HL-60/S4 treated with phorbol 12-myristate 13-acetate at 8.2 ng/mL for 4 days and 3 days (cell line): ENCODE results near the gene HOXA11.

Experiments used
- in situ Hi-C: fragments of 300-500 bp; cut with MboI; formaldehyde crosslinking; loops from 2 replicates; pipeline ENCODE4 v1.15.0; 2022; ENCODE audit warnings: low sequenced_read_pairs

HOXA11 gene

DNA sequence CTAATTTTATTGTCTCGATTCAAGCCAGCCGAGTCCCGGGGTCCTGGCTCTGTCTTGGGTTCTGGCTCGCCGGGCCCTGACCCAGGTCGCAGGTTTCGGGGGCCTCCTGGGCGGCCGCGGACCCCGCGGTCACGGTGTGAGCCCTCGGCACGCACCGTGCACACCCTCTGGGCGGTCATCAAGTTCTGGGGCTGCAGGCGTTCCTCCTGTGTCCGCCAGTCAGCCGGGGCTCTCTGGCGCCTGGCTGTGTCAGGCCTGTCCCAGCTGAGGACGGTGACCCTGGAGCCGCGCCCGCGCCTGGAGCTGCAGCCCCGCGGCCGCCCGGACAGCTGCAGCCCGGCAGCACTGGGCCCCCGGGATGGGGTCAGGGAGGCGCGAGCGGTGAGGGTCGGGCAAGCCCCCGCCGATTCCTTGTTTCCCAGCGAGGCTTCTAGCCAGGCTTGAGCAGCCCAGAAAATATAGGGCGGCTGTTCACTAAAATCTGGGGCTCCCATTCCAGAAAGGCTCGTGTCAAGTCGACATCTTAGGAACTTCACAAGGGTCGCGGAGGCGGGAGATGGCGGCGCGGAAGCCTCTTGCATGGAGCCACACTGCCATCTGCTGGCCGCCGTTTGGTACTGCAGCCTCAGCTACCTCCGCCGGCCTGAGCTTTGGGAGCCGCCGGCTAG, 24.4 kb downstream of the HOXA11 start:
- in situ Hi-C loops, result no loop called here

DNA sequence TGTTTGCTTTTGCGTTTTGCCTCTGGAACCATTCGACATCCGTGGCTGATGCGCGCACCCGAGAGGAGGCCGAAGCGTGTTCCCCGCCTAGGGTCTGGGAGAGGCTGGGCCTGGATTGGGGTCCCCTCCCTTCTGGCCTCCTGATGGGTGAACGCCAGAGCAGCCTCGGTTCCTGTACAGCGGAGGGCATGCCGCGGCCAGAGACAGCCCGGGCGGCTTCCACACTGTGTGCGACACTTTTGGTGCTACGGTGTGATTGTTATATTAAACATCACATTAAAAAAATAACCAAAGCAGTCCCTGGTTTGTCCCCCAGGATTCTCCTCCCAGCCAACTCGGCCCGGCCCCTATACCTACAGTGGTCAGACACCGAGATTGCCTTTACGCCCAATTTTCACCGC, 24.9 kb downstream of the HOXA11 start:
- in situ Hi-C loops, result no loop called here

DNA sequence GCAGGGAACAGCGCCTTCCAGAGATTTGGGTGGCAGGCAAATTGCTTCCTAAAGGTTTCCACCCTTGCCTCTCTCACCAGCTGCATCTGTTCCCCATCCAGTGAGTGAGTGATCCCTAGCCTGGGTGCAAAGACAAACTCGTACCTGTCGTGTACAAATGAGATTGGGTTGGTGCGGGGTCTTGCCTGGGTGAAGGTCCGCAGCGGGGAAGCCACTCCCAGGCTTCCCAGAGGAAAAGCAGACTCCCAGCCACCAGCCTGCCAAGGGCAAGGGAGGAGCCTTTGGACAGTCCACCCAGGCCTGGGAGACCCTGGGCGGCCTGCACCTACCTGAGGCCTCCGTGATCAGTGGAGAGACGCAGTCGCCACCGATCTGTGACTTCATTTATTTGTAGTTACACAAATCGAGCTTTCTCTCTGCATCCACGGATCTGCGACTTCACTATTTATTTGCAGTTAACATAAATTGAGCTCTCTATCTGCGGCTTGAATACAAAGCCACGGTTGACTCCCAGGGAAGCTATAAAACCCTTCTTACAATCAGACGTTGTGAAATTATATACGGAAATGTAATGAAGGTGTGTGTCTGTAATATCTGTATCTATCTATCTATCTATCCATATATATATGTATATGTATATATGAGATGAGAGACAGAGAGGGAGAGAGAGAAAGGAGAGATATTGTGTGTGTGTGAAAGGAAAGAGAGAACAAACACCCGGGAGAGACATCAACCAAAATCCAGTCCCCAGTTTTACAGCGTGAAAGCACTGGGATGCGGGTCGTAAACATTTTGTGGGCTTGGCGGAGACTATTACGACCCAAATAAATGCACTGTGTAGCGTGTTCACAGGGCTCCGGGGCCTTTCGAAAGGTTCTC, 25.5 kb downstream of the HOXA11 start:
- in situ Hi-C loops, result no loop called here

DNA sequence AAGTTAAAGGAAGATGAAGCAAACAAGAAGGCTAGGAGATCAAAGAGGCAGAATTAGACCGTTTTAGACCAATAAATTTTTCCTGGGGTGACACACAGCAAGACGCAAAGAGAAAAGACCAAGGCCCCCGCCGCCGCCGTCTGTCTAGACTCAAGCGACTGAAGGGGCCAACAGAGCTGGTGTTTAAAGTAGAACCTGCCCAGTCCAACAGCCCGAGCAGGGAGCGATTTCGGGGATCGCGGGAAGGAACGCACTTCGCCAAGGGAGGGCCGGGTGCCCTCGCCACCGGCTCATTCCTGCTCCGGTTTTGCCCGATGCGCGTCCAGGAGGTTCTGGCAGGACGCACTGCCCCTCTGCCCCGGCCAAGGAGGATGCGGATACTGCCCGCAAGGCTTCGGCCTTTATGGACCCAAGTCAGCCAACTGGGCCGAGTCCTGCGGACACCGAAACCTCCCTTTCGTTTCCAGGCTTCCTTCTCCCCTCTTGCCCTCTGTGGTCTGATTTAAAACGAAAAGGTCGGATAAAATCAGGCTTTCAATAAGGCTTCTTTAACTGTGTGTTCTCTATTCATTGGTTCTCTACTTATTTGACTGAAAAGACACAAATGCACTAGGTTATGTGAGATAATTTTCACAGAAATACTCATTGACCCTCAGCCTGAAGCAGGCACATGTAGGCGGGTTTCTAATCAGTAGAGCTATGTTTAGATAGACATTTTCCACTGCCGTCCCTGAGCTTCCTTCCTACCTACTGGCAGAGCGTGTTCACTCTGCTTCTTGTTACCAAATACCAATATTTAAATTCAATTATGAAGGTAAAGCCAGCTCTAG, 26.4 kb downstream of the HOXA11 start:
- in situ Hi-C loops, result no loop called here

DNA sequence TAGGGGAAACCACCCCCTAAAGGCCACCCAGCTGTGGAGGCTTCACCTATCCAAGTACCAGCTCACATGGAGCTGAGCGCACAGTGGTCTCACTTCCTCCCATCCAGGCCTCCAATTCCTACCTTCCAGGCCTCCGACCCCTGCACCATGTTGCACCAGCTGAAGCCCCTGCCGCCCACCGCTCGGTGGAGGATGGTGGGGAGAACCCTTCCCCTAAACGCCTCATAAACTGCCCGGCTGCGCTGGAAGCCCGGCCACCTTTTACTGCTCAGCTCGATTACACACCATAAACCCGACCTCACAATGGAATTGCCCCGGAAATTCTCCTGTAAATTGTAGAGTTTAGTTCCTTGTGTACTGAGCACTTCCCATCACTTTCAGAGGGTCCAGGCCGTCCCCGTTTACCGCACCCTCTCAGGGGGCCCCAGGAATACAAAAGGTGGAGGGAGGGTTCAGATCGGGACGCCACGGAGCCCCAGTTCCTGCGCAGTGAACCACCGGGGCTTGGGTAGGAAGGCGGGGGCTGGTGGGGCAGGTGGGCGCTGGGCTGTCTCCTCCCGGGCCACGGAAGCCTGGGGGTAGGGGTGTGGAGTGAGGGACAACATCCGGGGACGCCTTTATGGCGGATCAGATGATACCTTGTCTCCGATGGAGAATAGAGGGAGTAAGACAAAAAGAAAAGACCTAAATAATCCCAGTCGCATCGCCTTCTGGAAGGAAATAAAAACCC, 27.2 kb downstream of the HOXA11 start:
- in situ Hi-C loops, result no loop called here

DNA sequence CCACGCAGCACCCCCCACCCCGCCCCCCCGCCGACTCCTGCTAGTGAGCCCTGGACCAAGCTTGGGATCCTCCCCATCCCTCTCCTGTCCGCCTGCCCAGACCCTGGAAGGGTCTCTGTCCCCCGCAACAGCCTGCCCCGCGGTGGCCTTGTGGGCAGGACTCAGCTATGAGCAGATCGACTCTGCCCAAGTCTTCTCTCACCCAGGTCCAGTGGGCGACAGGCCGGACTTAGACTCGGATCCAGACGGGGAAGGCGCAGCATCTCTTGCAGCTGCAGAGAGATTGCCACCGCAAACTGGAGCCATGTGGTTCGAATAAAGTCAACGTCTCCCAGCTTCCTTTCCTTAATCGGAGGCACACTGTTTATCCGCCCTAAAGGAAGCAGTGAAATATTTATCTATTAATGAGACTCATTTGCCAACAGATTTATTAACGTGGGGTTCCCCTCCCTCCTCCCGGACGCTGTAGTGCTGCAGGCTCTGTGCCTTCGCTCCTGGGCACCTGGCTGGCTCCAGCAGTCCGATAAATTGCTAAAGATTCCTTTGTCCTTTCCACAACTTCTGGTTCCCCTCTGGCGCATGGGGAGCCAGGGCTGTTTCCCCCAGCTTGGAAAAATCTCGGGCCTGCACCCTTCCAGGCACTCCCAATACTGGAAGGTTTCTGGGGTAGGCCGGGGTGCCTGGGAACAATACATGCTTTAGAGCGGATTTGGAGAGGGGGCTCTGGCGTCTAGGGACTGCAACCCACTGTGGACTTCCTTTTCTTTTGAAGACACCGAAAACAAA, 27.9 kb downstream of the HOXA11 start:
- in situ Hi-C loops, result no loop called here

DNA sequence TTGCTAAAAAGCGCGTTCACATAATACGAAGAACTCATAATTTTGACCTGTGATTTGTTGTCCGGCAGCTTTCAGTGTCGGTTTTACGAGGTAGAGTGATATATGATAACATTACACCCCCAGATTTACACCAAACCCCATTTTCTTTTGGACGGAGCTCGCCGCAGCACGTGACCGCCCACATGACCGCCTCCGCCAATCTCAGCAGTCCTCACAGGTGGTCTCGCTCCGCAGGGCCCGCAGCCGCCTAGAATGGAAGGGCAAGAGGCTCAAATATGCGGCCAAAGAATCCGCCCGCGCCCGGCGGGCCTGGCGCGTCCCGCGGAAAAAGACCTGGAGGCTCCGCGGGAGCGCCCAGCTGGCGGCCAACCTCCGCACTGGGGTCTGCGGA, 28.5 kb downstream of the HOXA11 start, which contains the start of gene HOXA7:
HOXA7 (minus strand) TSS at position 168 of the 391 bp plus-strand sequence; CDS start at position 38, 130 bp downstream.
- in situ Hi-C loops, result no loop called here

GRCh38 chr7:27155816-27156507, 29.1 kb downstream of the HOXA11 start:
- in situ Hi-C loops, result no loop called here

DNA sequence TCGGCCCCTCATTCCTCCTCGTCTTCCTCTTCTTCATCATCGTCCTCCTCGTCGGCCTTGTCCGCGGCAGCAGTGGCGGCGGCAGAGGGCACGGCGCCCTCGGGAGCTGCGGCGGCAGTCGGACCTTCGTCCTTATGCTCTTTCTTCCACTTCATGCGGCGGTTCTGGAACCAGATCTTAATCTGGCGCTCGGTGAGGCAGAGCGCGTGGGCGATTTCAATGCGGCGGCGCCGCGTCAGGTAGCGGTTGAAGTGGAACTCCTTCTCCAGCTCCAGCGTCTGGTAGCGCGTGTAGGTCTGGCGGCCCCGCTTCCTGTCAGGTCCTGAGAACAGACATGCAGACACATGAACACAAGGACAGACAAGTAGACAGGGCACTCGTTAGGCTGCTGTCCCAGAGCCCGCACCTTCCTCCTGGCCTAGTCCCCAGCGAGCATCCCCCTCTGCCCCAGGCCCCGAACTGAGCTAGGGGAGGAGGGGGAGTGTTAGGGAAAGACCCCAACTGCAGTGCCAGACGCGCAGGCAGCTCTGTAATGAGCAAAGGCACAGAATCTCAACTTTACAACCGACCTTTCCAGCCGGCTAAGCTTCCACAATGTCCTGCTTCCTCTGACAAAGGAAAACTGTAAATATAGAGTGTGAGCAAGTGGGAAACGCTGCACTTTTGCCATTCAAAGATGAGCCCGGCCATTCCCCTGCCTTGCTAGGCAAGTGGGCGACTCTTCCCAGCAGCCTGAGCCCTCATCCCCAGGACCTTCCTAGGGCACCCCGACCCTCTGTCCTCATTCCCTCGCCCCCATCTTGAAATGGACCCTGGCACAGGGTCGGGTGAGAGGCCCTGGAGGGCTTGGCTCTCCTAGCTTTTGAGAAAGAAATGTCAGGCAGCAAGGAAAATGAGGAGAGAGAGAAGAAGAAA, 29.9 kb downstream of the HOXA11 start:
- in situ Hi-C loops, result no loop called here

- in situ Hi-C loops, result no loop called here
These were observed 30.7 kb downstream of the HOXA11 start for GRCh38 chr7:27154369-27154768.

DNA sequence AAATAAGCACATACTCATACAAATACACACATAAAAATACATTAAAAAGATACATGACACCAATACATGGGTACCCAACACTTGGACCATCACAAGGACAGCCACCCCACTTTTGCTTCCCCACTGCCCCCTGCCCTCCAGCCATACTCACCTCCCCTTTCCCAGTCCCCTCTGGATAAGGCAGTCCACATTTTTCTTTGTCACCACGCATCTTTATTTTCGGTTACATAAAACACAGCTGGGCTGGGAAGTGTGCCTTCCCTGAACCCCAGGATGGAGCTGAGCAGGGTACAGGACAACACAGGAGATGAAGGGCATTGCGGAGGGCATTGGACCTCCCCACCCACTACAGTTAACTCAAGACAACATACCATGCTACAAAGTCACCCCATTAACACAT, 31.5 kb downstream of the HOXA11 start:
- in situ Hi-C loops, result no loop called here

GRCh38 chr7:27152816-27153442, 32.1 kb downstream of the HOXA11 start:
- in situ Hi-C loops, result no loop called here

DNA sequence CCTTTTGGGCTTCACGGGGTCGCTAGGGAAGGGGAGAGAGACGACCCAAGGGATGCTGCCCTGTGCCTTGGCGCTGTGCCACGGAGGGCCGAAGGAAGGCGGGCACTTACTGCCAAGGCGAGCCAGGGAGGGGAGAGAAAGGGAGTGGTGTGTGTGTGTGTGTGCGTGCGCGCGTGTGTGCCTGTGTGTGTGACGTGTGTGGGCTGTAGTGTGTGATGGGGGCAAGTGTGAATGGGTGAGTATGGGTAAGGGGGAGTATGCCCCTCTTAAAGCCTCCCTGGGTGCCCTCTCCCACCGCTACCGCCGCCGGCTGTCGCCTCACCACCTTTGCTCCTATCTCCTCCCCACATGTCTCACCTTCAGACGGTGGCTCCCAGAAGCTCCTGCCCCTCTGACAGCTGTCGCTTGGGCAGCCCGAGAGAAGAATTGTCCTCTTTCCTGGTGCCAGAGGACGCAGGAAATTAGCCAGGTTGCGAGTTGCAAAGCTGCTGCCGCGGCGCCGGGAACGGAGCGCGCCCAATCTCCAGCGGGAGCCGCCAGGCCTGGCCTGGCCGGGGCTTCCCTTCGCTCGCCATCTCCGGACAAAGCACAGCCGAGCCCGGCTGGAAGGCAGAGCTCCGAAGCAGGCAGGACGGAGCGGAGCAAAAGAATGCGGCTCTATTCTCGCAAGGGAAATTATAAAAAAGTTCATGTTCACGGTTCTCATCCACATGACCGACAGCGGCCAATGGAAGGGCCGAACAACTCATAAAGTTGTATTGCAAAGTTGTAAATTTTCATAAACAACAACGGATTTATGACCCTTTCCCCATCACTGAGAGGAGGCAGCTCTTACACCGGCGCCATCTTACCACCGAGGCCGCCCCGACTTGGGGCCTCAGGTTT, 32.9 kb downstream of the HOXA11 start, which contains the start of gene HOXA3:
HOXA3 (minus strand) TSS at position 653 of the 885 bp plus-strand sequence. CDS start 41,943 bp downstream, outside the sequence.
- in situ Hi-C loops, result no loop called here

GRCh38 chr7:27151341-27151930, 33.6 kb downstream of the HOXA11 start:
- in situ Hi-C loops, result no loop called here

- in situ Hi-C loops, result no loop called here
These were observed 34.3 kb downstream of the HOXA11 start for GRCh38 chr7:27150568-27151340.
